ENCODE results near the gene PCDH19. TPM values are rescaled to one million over a fixed set of nuclear protein-coding genes. Genes with fewer than 3 reads are reported as not detected.

PCDH19 gene
- polyA plus RNA-seq, 1 donor (not counting 4 experiments of a cell fraction or from before 2014, with no cell fraction given) = not detected

DNA sequence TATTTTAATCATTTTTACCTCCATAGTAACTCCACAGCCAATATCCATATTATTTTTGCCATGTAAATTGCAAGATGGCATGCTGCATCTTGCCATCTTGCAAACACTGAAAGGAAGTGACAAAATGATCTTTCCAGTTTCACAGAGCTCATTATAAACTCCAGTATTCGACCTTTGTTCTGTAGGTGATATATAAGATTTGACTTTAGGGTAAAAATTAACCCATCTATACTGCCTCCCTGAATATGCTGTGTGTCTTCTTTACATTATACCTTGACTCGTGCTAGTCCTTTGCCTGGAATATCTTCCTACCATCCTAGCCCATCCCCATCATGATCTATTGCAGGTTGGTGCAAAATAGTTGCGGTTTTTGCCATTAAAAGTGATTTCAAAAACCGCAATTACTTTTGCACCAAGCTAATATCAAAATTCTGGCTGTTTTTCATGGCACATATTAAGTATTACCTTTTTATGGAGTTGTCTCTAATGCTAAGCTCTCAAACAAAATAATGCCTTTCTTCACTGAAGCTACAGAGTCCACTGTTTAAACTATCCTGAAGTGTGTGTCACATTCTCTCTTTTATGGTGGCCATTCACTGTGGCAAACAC is 161.1 kb downstream of the PCDH19 start:
- no peaks in the 10 kb centered on the region for H4K20me1 ChIP-seq (ENCODE audit: control insufficient read depth, extremely low read depth, insufficient read depth, low read length)
- H3K9me1 ChIP-seq (ENCODE audit: control insufficient read depth, extremely low read depth, insufficient read depth, low read length) = no peaks in the 10 kb centered on the region
- no peaks in the 10 kb centered on the region for H3K27me3 ChIP-seq (ENCODE audit: control insufficient read depth, extremely low read depth, insufficient read depth, low read length)
- H3K4me1 ChIP-seq (ENCODE audit: control insufficient read depth, extremely low read depth, insufficient read depth, low read length) = no peaks in the 10 kb centered on the region
- DNase-seq (ENCODE audit: low read depth, low spot score) = no peak
- H2AFZ ChIP-seq (ENCODE audit: control insufficient read depth, low read length) = no peak overlapping the region
- no peaks in the 10 kb centered on the region for H3K36me3 ChIP-seq (ENCODE audit: control insufficient read depth in 2 of 2, extremely low read depth in 1 of 2, insufficient read depth in 2 of 2, low read length in 2 of 2)
- dilution Hi-C loops (cut with MboI; ENCODE audit: extremely low pct_ligation_motif_present, low sequenced_read_pairs) = no loop called here
- TF ChIP-seq EZH2 (IDR thresholded peaks at IDR 0.05; ENCODE audit: low read length) = no peak
- TF ChIP-seq, protein P1, sequence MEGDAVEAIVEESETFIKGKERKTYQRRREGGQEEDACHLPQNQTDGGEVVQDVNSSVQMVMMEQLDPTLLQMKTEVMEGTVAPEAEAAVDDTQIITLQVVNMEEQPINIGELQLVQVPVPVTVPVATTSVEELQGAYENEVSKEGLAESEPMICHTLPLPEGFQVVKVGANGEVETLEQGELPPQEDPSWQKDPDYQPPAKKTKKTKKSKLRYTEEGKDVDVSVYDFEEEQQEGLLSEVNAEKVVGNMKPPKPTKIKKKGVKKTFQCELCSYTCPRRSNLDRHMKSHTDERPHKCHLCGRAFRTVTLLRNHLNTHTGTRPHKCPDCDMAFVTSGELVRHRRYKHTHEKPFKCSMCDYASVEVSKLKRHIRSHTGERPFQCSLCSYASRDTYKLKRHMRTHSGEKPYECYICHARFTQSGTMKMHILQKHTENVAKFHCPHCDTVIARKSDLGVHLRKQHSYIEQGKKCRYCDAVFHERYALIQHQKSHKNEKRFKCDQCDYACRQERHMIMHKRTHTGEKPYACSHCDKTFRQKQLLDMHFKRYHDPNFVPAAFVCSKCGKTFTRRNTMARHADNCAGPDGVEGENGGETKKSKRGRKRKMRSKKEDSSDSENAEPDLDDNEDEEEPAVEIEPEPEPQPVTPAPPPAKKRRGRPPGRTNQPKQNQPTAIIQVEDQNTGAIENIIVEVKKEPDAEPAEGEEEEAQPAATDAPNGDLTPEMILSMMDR (optimal IDR thresholded peaks at IDR 0.05 in 1 of 3, IDR thresholded peaks at IDR 0.05 in 1 of 3, conservative IDR thresholded peaks at IDR 0.05 in 1 of 3; ENCODE audit: extremely low read depth in 1 of 3, insufficient read depth in 2 of 3, low read length in 3 of 3) = no peak
- no peak overlapping the region for H3K4me2 ChIP-seq (ENCODE audit: control insufficient read depth, extremely low read depth, insufficient read depth, low read depth, low read length)
- H3K79me2 ChIP-seq (ENCODE audit: control insufficient read depth, insufficient read depth, low read length) = no peaks in the 10 kb centered on the region
- no peak for FAIRE-seq
- H3K27ac ChIP-seq (ENCODE audit: control insufficient read depth, insufficient read depth, low read length) = no peak overlapping the region
- no peak overlapping the region for H3K4me3 ChIP-seq (ENCODE audit: control insufficient read depth in 2 of 3, extremely low read depth in 1 of 3, insufficient read depth in 2 of 3, low read depth in 1 of 3, low read length in 3 of 3)
- peaks cover 2% of the 10 kb centered on the region for H3K9me3 ChIP-seq (ENCODE audit: control insufficient read depth, low read depth, low read length)
- H3K9ac ChIP-seq (ENCODE audit: control insufficient read depth, extremely low read depth, insufficient read depth, low read length) = no peak overlapping the region

- Histone ChIP-seq H3K27me3 (ENCODE audit: control insufficient read depth, extremely low read depth, insufficient read depth, low read length) (no peaks in the 10 kb centered on the region), H4K20me1 (ENCODE audit: control insufficient read depth, extremely low read depth, insufficient read depth, low read length) (no peaks in the 10 kb centered on the region), H3K79me2 (ENCODE audit: control insufficient read depth, insufficient read depth, low read length) (no peaks in the 10 kb centered on the region), H3K4me3 (ENCODE audit: control insufficient read depth in 2 of 3, extremely low read depth in 1 of 3, insufficient read depth in 2 of 3, low read depth in 1 of 3, low read length in 3 of 3) (no peak overlapping the region), H3K4me2 (ENCODE audit: control insufficient read depth, extremely low read depth, insufficient read depth, low read depth, low read length) (no peak overlapping the region), H3K9me1 (ENCODE audit: control insufficient read depth, extremely low read depth, insufficient read depth, low read length) (no peaks in the 10 kb centered on the region), H3K36me3 (ENCODE audit: control insufficient read depth in 2 of 2, extremely low read depth in 1 of 2, insufficient read depth in 2 of 2, low read length in 2 of 2) (no peaks in the 10 kb centered on the region), H3K27ac (ENCODE audit: control insufficient read depth, insufficient read depth, low read length) (no peak overlapping the region), H2AFZ (ENCODE audit: control insufficient read depth, low read length) (no peak overlapping the region), H3K4me1 (ENCODE audit: control insufficient read depth, extremely low read depth, insufficient read depth, low read length) (no peaks in the 10 kb centered on the region), H3K9ac (ENCODE audit: control insufficient read depth, extremely low read depth, insufficient read depth, low read length) (no peak overlapping the region), H3K9me3 (ENCODE audit: control insufficient read depth, low read depth, low read length) (peaks cover 2% of the 10 kb centered on the region)
- no peak for FAIRE-seq
- TF ChIP-seq, protein P1 (optimal IDR thresholded peaks at IDR 0.05 in 1 of 3, IDR thresholded peaks at IDR 0.05 in 1 of 3, conservative IDR thresholded peaks at IDR 0.05 in 1 of 3; ENCODE audit: extremely low read depth in 1 of 3, insufficient read depth in 2 of 3, low read length in 3 of 3) = no peak
- TF ChIP-seq EZH2 (IDR thresholded peaks at IDR 0.05; ENCODE audit: low read length) = no peak
- DNase-seq (ENCODE audit: low read depth, low spot score) = no peak
- dilution Hi-C loops (cut with MboI; ENCODE audit: extremely low pct_ligation_motif_present, low sequenced_read_pairs) = no loop called here
Measured at GRCh38 chrX:100247826-100248225, 162.2 kb downstream of the PCDH19 start.
